Lung (tissue), 12 donors: ENCODE results near the gene LZTS2. TPM values are rescaled to one million over a fixed set of nuclear protein-coding genes. Genes with fewer than 3 reads are reported as not detected.

Experiments
- ATAC-seq: fragments of 200-7000 bp; cut with Tn5 transposase; one replicate; pipeline ENCODE4 v1.9.1; 2020; ENCODE audit warnings: moderate number of reproducible peaks; ENCODE audit not compliant: insufficient read depth, low FRiP score
- DNase-seq, 3 donors: peaks; one replicate each; pipeline ENCODE4 v3.0.0-alpha.2; 2013 to 2017
- H3K27ac ChIP-seq, 2 donors: one replicate each; pipeline ENCODE4 v1.5.1; 2013; ENCODE audit warnings: mild to moderate bottlenecking in 2 of 2, moderate library complexity in 2 of 2, control low read depth in 1 of 2, inconsistent platforms in 1 of 2, low read depth in 1 of 2, low read length in 1 of 2
- H3K27me3 ChIP-seq, 3 donors: one replicate each; pipeline ENCODE4 v1.5.1; 2013; ENCODE audit warnings: low read length in 2 of 3; ENCODE audit not compliant: control insufficient read depth in 3 of 3, insufficient read depth in 3 of 3
- H3K36me3 ChIP-seq, 4 donors: one replicate each; pipeline ENCODE4 v1.5.1; 2013; ENCODE audit warnings: low read length in 4 of 4, mild to moderate bottlenecking in 1 of 4, moderate library complexity in 1 of 4; ENCODE audit not compliant: control insufficient read depth in 4 of 4, insufficient read depth in 4 of 4
- H3K4me1 ChIP-seq, 5 donors: one replicate each; pipeline ENCODE4 v1.5.1; 2013; ENCODE audit warnings: low read length in 5 of 5, mild to moderate bottlenecking in 2 of 5, moderate library complexity in 1 of 5; ENCODE audit not compliant: control insufficient read depth in 5 of 5, insufficient read depth in 5 of 5
- H3K4me3 ChIP-seq: one replicate; pipeline ENCODE4 v1.5.1; 2013; ENCODE audit warnings: mild to moderate bottlenecking, control low read depth, moderate library complexity
- H3K9ac ChIP-seq, 2 donors: one replicate each; pipeline ENCODE4 v1.5.1; 2013; ENCODE audit warnings: low read length in 2 of 2, control low read depth in 1 of 2; ENCODE audit not compliant: insufficient read depth in 1 of 2
- H3K9me3 ChIP-seq, 4 donors: one replicate each; pipeline ENCODE4 v1.5.1; 2013; ENCODE audit warnings: low read length in 3 of 4, mild to moderate bottlenecking in 1 of 4, moderate library complexity in 1 of 4; ENCODE audit not compliant: control insufficient read depth in 4 of 4, insufficient read depth in 3 of 4
- CTCF ChIP-seq: IDR thresholded peaks from 2 replicates; pipeline ENCODE4 v1.5.1; 2012; ENCODE audit warnings: mild to moderate bottlenecking; ENCODE audit errors: control extremely low read depth, extremely low read depth
- WGBS, 2 donors: extraction: QIAGEN DNeasy Blood & Tissue Kit; methylation state at CpG; one replicate each; pipeline ENCODE4 v1.1.7; 2013; 5-methylcytosine and 5-hydroxymethylcytosine counted together
- polyA plus RNA-seq, 2 donors: library from polyadenylated mRNA; stranded (reverse); fragments of 200-250 nt; gene quantifications; one replicate each; pipeline ENCODE4 v1.2.1, GENCODE V29; 2013
- total RNA-seq, 2 donors: library from RNA; depleted of rRNA in 1 of 2; stranded (reverse); fragments of >200 nt in 1 of 2; gene quantifications; one replicate each; pipeline ENCODE4 v1.2.1, GENCODE V29; 2014 to 2021
- donor health status: control.
- donor health status: control.
- donor health status: Bipolar disorder and iron deficiency.
- donor health status: healthy.
- donor health status: DM: yes; HTN: yes; CAD: no.

Gene LZTS2
- total and polyA plus RNA-seq, 4 donors = 44.5 to 76.8 (median 55.6) TPM

- TF ChIP-seq CTCF = no peak
- H3K9me3 ChIP-seq = no peaks in the 10 kb centered on the region
- ATAC-seq (no peak), DNase-seq (no peak)
- H3K36me3 ChIP-seq = peaks cover 8 to 40% (median 17%) of the 10 kb centered on the region in 4 donors
- H3K4me1 ChIP-seq = peaks cover 0 to 25% (median 3%) of the 10 kb centered on the region in 5 donors
- no peak overlapping the region for H3K9ac ChIP-seq
- H3K4me3 ChIP-seq = no peak overlapping the region
- no peak overlapping the region for H3K27ac ChIP-seq
- WGBS, 2 donors = 95 to 99% methylated on average over 7 of the region's 7 CpGs
- no peaks in the 10 kb centered on the region for H3K27me3 ChIP-seq
Observed at GRCh38 chr10:101035314-101035713, 35.7 kb downstream of the LZTS2 start.

- no peak overlapping the region for H3K27ac ChIP-seq
- H3K4me3 ChIP-seq = no peak overlapping the region
- DNase-seq (no peak), ATAC-seq (no peak)
- peaks cover 8 to 40% (median 17%) of the 10 kb centered on the region in 4 donors for H3K36me3 ChIP-seq
- 88 to 92% methylated on average over 10 of the region's 10 CpGs for WGBS, 2 donors
- H3K9me3 ChIP-seq = no peaks in the 10 kb centered on the region
- H3K27me3 ChIP-seq = no peaks in the 10 kb centered on the region
- TF ChIP-seq CTCF = no peak
- H3K9ac ChIP-seq = no peak overlapping the region
- peaks cover 0 to 20% (median 0%) of the 10 kb centered on the region in 5 donors for H3K4me1 ChIP-seq
Observed at GRCh38 chr10:101035916-101036702, 36.5 kb downstream of the LZTS2 start.

GRCh38 chr10:101036726-101037125 is 37.1 kb downstream of the LZTS2 start:
- Histone ChIP-seq H3K4me3 (no peak overlapping the region), H3K4me1 (peaks cover 0 to 14% (median 0%) of the 10 kb centered on the region in 5 donors), H3K36me3 (peaks cover 8 to 40% (median 17%) of the 10 kb centered on the region in 4 donors), H3K9me3 (no peaks in the 10 kb centered on the region), H3K9ac (no peak overlapping the region), H3K27ac (no peak overlapping the region), H3K27me3 (no peaks in the 10 kb centered on the region)
- WGBS, 2 donors = 81 to 83% methylated on average over 7 of the region's 7 CpGs
- ATAC-seq = no peak
- DNase-seq = no peak
- TF ChIP-seq CTCF = no peak

GRCh38 chr10:101038484-101038883 is 38.9 kb downstream of the LZTS2 start:
- ATAC-seq (no peak), DNase-seq (no peak)
- Histone ChIP-seq H3K36me3 (peaks cover 8 to 40% (median 17%) of the 10 kb centered on the region in 4 donors), H3K9ac (no peak overlapping the region), H3K27me3 (no peaks in the 10 kb centered on the region), H3K4me3 (no peak overlapping the region), H3K9me3 (no peaks in the 10 kb centered on the region), H3K4me1 (peaks cover 0 to 14% (median 2%) of the 10 kb centered on the region in 5 donors), H3K27ac (no peak overlapping the region)
- TF ChIP-seq CTCF = no peak
- WGBS, 2 donors = 80 to 85% methylated on average over 5 of the region's 5 CpGs
